A549 treated with GW870086 at 1 μM for 4 hours (cell line): ENCODE results near the gene ELK4. TPM values are rescaled to one million over a fixed set of nuclear protein-coding genes. Genes with fewer than 3 reads are reported as not detected.

Experiments
- total RNA-seq: library from RNA; stranded (reverse); fragments of 200-300 nt; extraction: Qiagen RNA extraction; gene quantifications from 5 replicates; pipeline ENCODE4 v1.2.3, GENCODE V29; 2022; ENCODE audit warnings: low read depth

Gene ELK4
- total RNA-seq, result 6.0 to 7.2 TPM (median 6.4 TPM) in 5 replicates

GRCh38 chr1:205631768-205632668 lies at the start of gene ELK4:
Gene ELK4 (minus strand): TSS chr1:205632011. CDS start chr1:205623882, 8,129 bp downstream.

GRCh38 chr1:205680073-205680851 lies 48.5 kb upstream of the ELK4 start, which contains the start of gene SLC45A3:
Gene SLC45A3 (minus strand): TSS chr1:205680509. CDS start chr1:205664656, 15,853 bp downstream.

Other genes starting within 250 kb of the ELK4 start
- gene LEMD1, start 210.0 kb downstream of the ELK4 start, total RNA-seq, result not detected in 5 replicates
- gene BLACAT1, start 176.0 kb downstream of the ELK4 start, total RNA-seq, result 0.03 to 0.07 TPM in 2 of 5 replicates, not detected in the others
- gene CDK18, start 127.3 kb downstream of the ELK4 start, total RNA-seq, result 0.73 to 1.3 TPM (median 1.1 TPM) in 5 replicates
- gene SLC45A3, start 48.5 kb upstream of the ELK4 start, total RNA-seq, result 4.5 to 6.3 TPM (median 5.7 TPM) in 5 replicates
- 89.2 to 154 TPM (median 123 TPM) in 5 replicates for gene NUCKS1, start 118.2 kb upstream of the ELK4 start, total RNA-seq
- gene RAB29, start 143.5 kb upstream of the ELK4 start, total RNA-seq, result 10.1 to 12.8 TPM (median 11.3 TPM) in 5 replicates
- 17.6 to 23.4 TPM (median 22.3 TPM) in 5 replicates for gene SLC41A1, start 181.2 kb upstream of the ELK4 start, total RNA-seq
- gene PM20D1, start 218.1 kb upstream of the ELK4 start, total RNA-seq, result not detected in 5 replicates